Gastroesophageal sphincter (tissue), 4 donors: ENCODE results near the gene ADAMTS2. TPM values are rescaled to one million over a fixed set of nuclear protein-coding genes. Genes with fewer than 3 reads are reported as not detected.

Source experiments
- ATAC-seq: fragments of 150-250 bp; one replicate; pipeline ENCODE4 v1.9.1; 2016; ENCODE audit warnings: mild to moderate bottlenecking, moderate library complexity
- H3K27ac ChIP-seq, 4 donors: fragments of 200-600 bp; sonication (generic) in 3 of 4; 1 replicate in 3 of 4; 2 replicates in 1 of 4; pipeline ENCODE4 v1.5.1; 2016 to 2019
- H3K27me3 ChIP-seq: fragments of 200-600 bp; sonication (generic); one replicate; pipeline ENCODE4 v1.5.1; 2019
- H3K36me3 ChIP-seq, 2 donors: fragments of 200-600 bp; sonication (generic); one replicate each; pipeline ENCODE4 v1.5.1; 2019; ENCODE audit warnings: control low read depth in 1 of 2
- H3K4me1 ChIP-seq, 3 donors: fragments of 200-600 bp; sonication (generic); 1 replicate in 2 of 3; 2 replicates in 1 of 3; pipeline ENCODE4 v1.5.1; 2016 to 2019; ENCODE audit warnings: control low read depth in 2 of 3
- H3K4me3 ChIP-seq, 2 donors: fragments of 200-600 bp; sonication (generic); one replicate each; pipeline ENCODE4 v1.5.1; 2019; ENCODE audit warnings: mild to moderate bottlenecking in 1 of 2, moderate library complexity in 1 of 2
- H3K9me3 ChIP-seq, 3 donors: fragments of 200-600 bp; sonication (generic); one replicate each; pipeline ENCODE4 v1.5.1; 2017 to 2019; ENCODE audit warnings: control low read depth in 2 of 3
- CTCF ChIP-seq, 4 experiments: fragments of 200-600 bp in 2 of 4; fragments of 450-650 bp in 2 of 4; sonication (generic) in 1 of 4; IDR thresholded peaks; one replicate each; pipeline ENCODE4 v1.5.1; 2017 to 2019; ENCODE audit warnings: antibody characterized with exemption in 4 of 4, mild to moderate bottlenecking in 2 of 4, moderate library complexity in 2 of 4
- EP300 ChIP-seq: sonication (generic); formaldehyde crosslinking; IDR thresholded peaks from one replicate; pipeline ENCODE4 v1.6.1; 2017; ENCODE audit warnings: antibody characterized with exemption, mild to moderate bottlenecking
- POLR2A ChIP-seq, 2 donors: fragments of 450-650 bp; IDR thresholded peaks; one replicate each; pipeline ENCODE4 v1.6.1; 2017; ENCODE audit warnings: antibody characterized with exemption in 2 of 2, mild to moderate bottlenecking in 2 of 2, moderate library complexity in 1 of 2
- POLR2AphosphoS5 ChIP-seq: sonication (generic); formaldehyde crosslinking; IDR thresholded peaks from one replicate; pipeline ENCODE4 v1.6.1; 2017; ENCODE audit warnings: antibody characterized with exemption
- WGBS, 2 donors: methylation state at CpG; one replicate each; pipeline ENCODE4 v1.1.5; 2018; ENCODE audit warnings: low coverage in 1 of 2; 5-methylcytosine and 5-hydroxymethylcytosine counted together
- total RNA-seq, 4 donors: library from RNA; depleted of rRNA; stranded (reverse); fragments of >200 nt; gene quantifications; one replicate each; pipeline ENCODE4 v1.1.0, GENCODE V29; 2016

The ADAMTS2 gene
- total RNA-seq, 4 donors from 2014 or later: 14.8 to 24.8 (median 22.6) TPM

GRCh38 chr5:179150011-179150410 is 195.2 kb downstream of the ADAMTS2 start:
- TF ChIP-seq POLR2AphosphoS5 (no peak), POLR2A (IDR thresholded peaks at IDR 0.05) (no peak), EP300 (no peak), CTCF (IDR thresholded peaks at IDR 0.05) (no peak)
- H3K27ac ChIP-seq: no peak overlapping the region
- H3K4me3 ChIP-seq: no peak overlapping the region
- peaks cover 0 to 24% of the 10 kb centered on the region in 2 donors for H3K36me3 ChIP-seq
- no peaks in the 10 kb centered on the region for H3K9me3 ChIP-seq
- WGBS, 2 donors: no CpG with 5 or more reads among the region's 7 CpGs
- H3K4me1 ChIP-seq: no peaks in the 10 kb centered on the region
- ATAC-seq: no peak
- peaks cover 4% of the 10 kb centered on the region for H3K27me3 ChIP-seq

GRCh38 chr5:179149278-179149677 is 196.0 kb downstream of the ADAMTS2 start:
- no peak overlapping the region for H3K4me3 ChIP-seq
- no peak overlapping the region for H3K27ac ChIP-seq
- peaks cover 4% of the 10 kb centered on the region for H3K27me3 ChIP-seq
- WGBS, 2 donors: 59% methylated on average over 2 of the region's 10 CpGs; no CpG with 5 or more reads in 1 of the 2 donors
- H3K4me1 ChIP-seq: no peaks in the 10 kb centered on the region
- no peaks in the 10 kb centered on the region for H3K9me3 ChIP-seq
- no peak for ATAC-seq
- peaks cover 0 to 20% of the 10 kb centered on the region in 2 donors for H3K36me3 ChIP-seq
- TF ChIP-seq POLR2A (IDR thresholded peaks at IDR 0.05) (no peak), EP300 (no peak), POLR2AphosphoS5 (no peak), CTCF (IDR thresholded peaks at IDR 0.05) (no peak)

- TF ChIP-seq CTCF (IDR thresholded peaks at IDR 0.05): no peak
- no peak for TF ChIP-seq POLR2AphosphoS5
- no peak for TF ChIP-seq POLR2A (IDR thresholded peaks at IDR 0.05)
- no peak for TF ChIP-seq EP300
- Histone ChIP-seq H3K36me3 (peaks cover 0 to 18% of the 10 kb centered on the region in 2 donors), H3K4me3 (no peak overlapping the region), H3K27ac (no peak overlapping the region), H3K4me1 (no peaks in the 10 kb centered on the region), H3K27me3 (peaks cover 4% of the 10 kb centered on the region), H3K9me3 (no peaks in the 10 kb centered on the region)
- WGBS, 2 donors: no CpG with 5 or more reads among the region's 9 CpGs
- no peak for ATAC-seq
Measured at GRCh38 chr5:179148703-179149170, 196.5 kb downstream of the ADAMTS2 start.

- peaks cover 0 to 15% of the 10 kb centered on the region in 2 donors for H3K36me3 ChIP-seq
- no peak for ATAC-seq
- no peaks in the 10 kb centered on the region for H3K4me1 ChIP-seq
- TF ChIP-seq POLR2A (IDR thresholded peaks at IDR 0.05) (no peak), EP300 (no peak), POLR2AphosphoS5 (no peak), CTCF (IDR thresholded peaks at IDR 0.05) (no peak)
- no peak overlapping the region for H3K27ac ChIP-seq
- WGBS, 2 donors: 87 to 90% methylated on average over 5 to 9 of the region's 25 CpGs
- peaks cover 4% of the 10 kb centered on the region for H3K27me3 ChIP-seq
- H3K4me3 ChIP-seq: no peak overlapping the region
- no peaks in the 10 kb centered on the region for H3K9me3 ChIP-seq
Measured at GRCh38 chr5:179147991-179148702, 197.1 kb downstream of the ADAMTS2 start.

- 89 to 94% methylated on average over 6 to 9 of the region's 10 CpGs for WGBS, 2 donors
- Histone ChIP-seq H3K27me3 (peaks cover 4% of the 10 kb centered on the region), H3K9me3 (no peaks in the 10 kb centered on the region), H3K36me3 (no peaks in the 10 kb centered on the region), H3K4me3 (no peak overlapping the region), H3K27ac (no peak overlapping the region), H3K4me1 (no peaks in the 10 kb centered on the region)
- no peak for TF ChIP-seq POLR2A (IDR thresholded peaks at IDR 0.05)
- no peak for TF ChIP-seq CTCF (IDR thresholded peaks at IDR 0.05)
- no peak for TF ChIP-seq POLR2AphosphoS5
- no peak for TF ChIP-seq EP300
- no peak for ATAC-seq
Measured at GRCh38 chr5:179146277-179146676, 199.0 kb downstream of the ADAMTS2 start.
